GM23338 (cell line): ENCODE results near the gene HYAL1. TPM values are rescaled to one million over a fixed set of nuclear protein-coding genes. Genes with fewer than 3 reads are reported as not detected.

ENCODE experiments used
- ATAC-seq: fragments of 200-7000 bp; cut with Tn5 transposase; 3 replicates; pipeline ENCODE4 v1.9.1; 2020
- DNase-seq: peaks from one replicate; pipeline ENCODE4 v3.0.0-alpha.2; 2015; ENCODE audit warnings: low spot score
- H2AFZ ChIP-seq: fragments of 200-600 bp; sonication (generic); 2 replicates; pipeline ENCODE4 v1.8.0; 2016; ENCODE audit warnings: antibody characterized with exemption, mild to moderate bottlenecking, moderate library complexity
- H3F3A ChIP-seq: fragments of 200-600 bp; sonication (generic); replicated peaks from 2 replicates; pipeline ENCODE4 v1.8.0; 2017; ENCODE audit warnings: antibody characterized with exemption, mixed run types, low read depth
- H3K27ac ChIP-seq: fragments of 200-600 bp; sonication (generic); 2 replicates; pipeline ENCODE4 v1.6.1; 2016; ENCODE audit warnings: low read depth
- H3K27me3 ChIP-seq: fragments of 200-600 bp; sonication (generic); 2 replicates; pipeline ENCODE4 v1.8.0; 2016; ENCODE audit warnings: mild to moderate bottlenecking, mixed run types, moderate library complexity; ENCODE audit not compliant: insufficient read depth
- H3K36me3 ChIP-seq: fragments of 200-600 bp; sonication (generic); 2 replicates; pipeline ENCODE4 v1.8.0; 2016; ENCODE audit warnings: mild to moderate bottlenecking; ENCODE audit not compliant: insufficient read depth
- H3K4me1 ChIP-seq: fragments of 200-600 bp; sonication (generic); 2 replicates; pipeline ENCODE4 v1.8.0; 2016; ENCODE audit warnings: mild to moderate bottlenecking, moderate library complexity; ENCODE audit not compliant: insufficient read depth
- H3K4me2 ChIP-seq: fragments of 200-600 bp; sonication (generic); 2 replicates; pipeline ENCODE4 v1.7.1; 2017; ENCODE audit warnings: mixed run types
- H3K4me3 ChIP-seq: fragments of 200-600 bp; sonication (generic); 2 replicates; pipeline ENCODE4 v1.6.1; 2016; ENCODE audit warnings: mixed run types
- H3K79me2 ChIP-seq: fragments of 200-600 bp; sonication (generic); replicated peaks from 2 replicates; pipeline ENCODE4 v1.8.0; 2017; ENCODE audit warnings: mild to moderate bottlenecking; ENCODE audit not compliant: insufficient read depth
- H3K9me2 ChIP-seq: fragments of 200-600 bp; sonication (generic); 2 replicates; pipeline ENCODE4 v1.8.0; 2017; ENCODE audit not compliant: insufficient read depth
- H4K20me1 ChIP-seq: fragments of 200-600 bp; sonication (generic); replicated peaks from 2 replicates; pipeline ENCODE4 v1.8.0; 2017; ENCODE audit warnings: mild to moderate bottlenecking; ENCODE audit not compliant: insufficient read depth
- H3K27ac Mint-ChIP-seq: 2 replicates; pipeline ENCODE4 v1.8.0; 2020; ENCODE audit warnings: inconsistent platforms, mild to moderate bottlenecking, moderate library complexity, mixed read lengths
- H3K27me3 Mint-ChIP-seq: 3 replicates; pipeline ENCODE4 v1.8.0; 2022; ENCODE audit warnings: low read depth, mild to moderate bottlenecking, moderate library complexity, mixed read lengths, inconsistent platforms; ENCODE audit not compliant: insufficient read depth, poor library complexity
- H3K36me3 Mint-ChIP-seq: 3 replicates; pipeline ENCODE4 v1.8.0; 2021; ENCODE audit warnings: low read depth, mild to moderate bottlenecking, inconsistent platforms, moderate library complexity, mixed read lengths
- H3K4me1 Mint-ChIP-seq: 3 replicates; pipeline ENCODE4 v1.8.0; 2020; ENCODE audit warnings: mild to moderate bottlenecking, inconsistent platforms, mixed read lengths
- H3K4me3 Mint-ChIP-seq: 3 replicates; pipeline ENCODE4 v1.8.0; 2021; ENCODE audit warnings: moderate library complexity, mild to moderate bottlenecking, inconsistent platforms, mixed read lengths
- H3K9me3 Mint-ChIP-seq: 3 replicates; pipeline ENCODE4 v1.8.0; 2020; ENCODE audit warnings: moderate library complexity, mild to moderate bottlenecking, inconsistent platforms, mixed read lengths
- CREB1 ChIP-seq: fragments of 250-450 bp; sonication (Bioruptor Pico); IDR thresholded peaks from 2 replicates; pipeline ENCODE4 v1.5.0; 2020; ENCODE audit warnings: low read depth, mild to moderate bottlenecking, moderate library complexity
- EZH2 ChIP-seq: fragments of 200-600 bp; sonication (generic); IDR thresholded peaks from one replicate; pipeline ENCODE4 v1.8.0; 2017; ENCODE audit warnings: antibody characterized with exemption, mild to moderate bottlenecking, low read depth; ENCODE audit not compliant: unreplicated experiment
- EZH2phosphoT487 ChIP-seq: fragments of 200-600 bp; sonication (generic); IDR thresholded peaks from one replicate; pipeline ENCODE4 v1.8.1; 2018; ENCODE audit warnings: antibody characterized with exemption; ENCODE audit not compliant: unreplicated experiment
- JUNB ChIP-seq: IDR thresholded peaks from one replicate; pipeline ENCODE4 v1.6.1; 2016; ENCODE audit warnings: antibody characterized with exemption; ENCODE audit not compliant: unreplicated experiment
- REST ChIP-seq: IDR thresholded peaks from one replicate; pipeline ENCODE4 v1.6.1; 2018; ENCODE audit warnings: antibody characterized with exemption; ENCODE audit not compliant: unreplicated experiment
- ZNF114 ChIP-seq: fragments of 250-450 bp; sonication (Bioruptor Pico); IDR thresholded peaks from 2 replicates; pipeline ENCODE4 v1.5.0; 2020; ENCODE audit warnings: mild to moderate bottlenecking, moderate library complexity
- ZNF331 ChIP-seq: fragments of 250-450 bp; sonication (Bioruptor Pico); IDR thresholded peaks from 2 replicates; pipeline ENCODE4 v1.5.0; 2020; ENCODE audit warnings: low read depth, mild to moderate bottlenecking, moderate library complexity
- polyA plus RNA-seq: library from polyadenylated mRNA; unstranded; fragments of >200 nt; fragmentation: Nextera tagmentation; extraction: Ambion mirVana; gene quantifications from 2 replicates; pipeline ENCODE4 v1.2.1, GENCODE V29; 2016
- total RNA-seq: library from RNA; depleted of rRNA; stranded (reverse); fragments of >200 nt; shearing (Covaris generic); gene quantifications from 2 replicates; pipeline ENCODE4 v1.2.3, GENCODE V29; 2014
- TF ChIP-seq, protein P1 (sequence below), 2 experiments: fragments of 200-600 bp in 1 of 2; sonication (generic) in 1 of 2; conservative IDR thresholded peaks; 2 replicates each; pipeline versions ENCODE4 v1.5.1 to v1.6.1; 2016 to 2017; ENCODE audit warnings: antibody characterized with exemption in 2 of 2, low read depth in 2 of 2, mild to moderate bottlenecking in 2 of 2, moderate library complexity in 1 of 2
- TF ChIP-seq, protein P2 (sequence below): IDR thresholded peaks from 2 replicates; pipeline ENCODE4 v1.6.1; 2016; ENCODE audit warnings: antibody characterized with exemption

HYAL1 gene
- total and polyA plus RNA-seq, 2 experiments from 2014 or later = 2.1 to 5.0 TPM

GRCh38 chr3:50289130-50289529 lies 14.2 kb downstream of the HYAL1 start:
- no peak overlapping the region for H3K4me3 ChIP-seq
- peaks cover 5% of the 10 kb centered on the region for H3K4me1 ChIP-seq
- no peaks in the 10 kb centered on the region; the same call in 1 of the 2 replicates for H4K20me1 ChIP-seq
- ATAC-seq = no peak
- H3K27ac Mint-ChIP-seq = no peak overlapping the region
- H3K36me3 Mint-ChIP-seq = peaks cover 47% of the 10 kb centered on the region
- H3K27me3 Mint-ChIP-seq = peaks cover 8% of the 10 kb centered on the region
- H3K4me1 Mint-ChIP-seq = peaks cover 11% of the 10 kb centered on the region
- H3K36me3 ChIP-seq = peaks cover 11% of the 10 kb centered on the region
- H3K27ac ChIP-seq = no peak overlapping the region
- no peak for DNase-seq
- H3K27me3 ChIP-seq = no peaks in the 10 kb centered on the region
- no peaks in the 10 kb centered on the region for H3K9me3 Mint-ChIP-seq
- peaks cover 17% of the 10 kb centered on the region for H3K79me2 ChIP-seq
- TF ChIP-seq CREB1 (CRISPR knock-in tag) = no peak
- no peak for TF ChIP-seq REST
- TF ChIP-seq JUNB = no peak
- TF ChIP-seq EZH2phosphoT487 = no peak
- TF ChIP-seq EZH2 = no peak
- TF ChIP-seq, protein P1, sequence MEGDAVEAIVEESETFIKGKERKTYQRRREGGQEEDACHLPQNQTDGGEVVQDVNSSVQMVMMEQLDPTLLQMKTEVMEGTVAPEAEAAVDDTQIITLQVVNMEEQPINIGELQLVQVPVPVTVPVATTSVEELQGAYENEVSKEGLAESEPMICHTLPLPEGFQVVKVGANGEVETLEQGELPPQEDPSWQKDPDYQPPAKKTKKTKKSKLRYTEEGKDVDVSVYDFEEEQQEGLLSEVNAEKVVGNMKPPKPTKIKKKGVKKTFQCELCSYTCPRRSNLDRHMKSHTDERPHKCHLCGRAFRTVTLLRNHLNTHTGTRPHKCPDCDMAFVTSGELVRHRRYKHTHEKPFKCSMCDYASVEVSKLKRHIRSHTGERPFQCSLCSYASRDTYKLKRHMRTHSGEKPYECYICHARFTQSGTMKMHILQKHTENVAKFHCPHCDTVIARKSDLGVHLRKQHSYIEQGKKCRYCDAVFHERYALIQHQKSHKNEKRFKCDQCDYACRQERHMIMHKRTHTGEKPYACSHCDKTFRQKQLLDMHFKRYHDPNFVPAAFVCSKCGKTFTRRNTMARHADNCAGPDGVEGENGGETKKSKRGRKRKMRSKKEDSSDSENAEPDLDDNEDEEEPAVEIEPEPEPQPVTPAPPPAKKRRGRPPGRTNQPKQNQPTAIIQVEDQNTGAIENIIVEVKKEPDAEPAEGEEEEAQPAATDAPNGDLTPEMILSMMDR (conservative IDR thresholded peaks at IDR 0.05; ENCODE audit: low read depth in 2 of 2) = no peak
- TF ChIP-seq, protein P2, sequence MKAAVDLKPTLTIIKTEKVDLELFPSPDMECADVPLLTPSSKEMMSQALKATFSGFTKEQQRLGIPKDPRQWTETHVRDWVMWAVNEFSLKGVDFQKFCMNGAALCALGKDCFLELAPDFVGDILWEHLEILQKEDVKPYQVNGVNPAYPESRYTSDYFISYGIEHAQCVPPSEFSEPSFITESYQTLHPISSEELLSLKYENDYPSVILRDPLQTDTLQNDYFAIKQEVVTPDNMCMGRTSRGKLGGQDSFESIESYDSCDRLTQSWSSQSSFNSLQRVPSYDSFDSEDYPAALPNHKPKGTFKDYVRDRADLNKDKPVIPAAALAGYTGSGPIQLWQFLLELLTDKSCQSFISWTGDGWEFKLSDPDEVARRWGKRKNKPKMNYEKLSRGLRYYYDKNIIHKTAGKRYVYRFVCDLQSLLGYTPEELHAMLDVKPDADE = no peak
- no peak overlapping the region for H2AFZ ChIP-seq
- H3K9me2 ChIP-seq = no peaks in the 10 kb centered on the region
- no peak overlapping the region for H3K4me2 ChIP-seq
- 0 out of 2 replicates have a peak, but pooled peaks cover 4% of the 10 kb centered on the region for H3F3A ChIP-seq
- no peak overlapping the region for H3K4me3 Mint-ChIP-seq

DNA sequence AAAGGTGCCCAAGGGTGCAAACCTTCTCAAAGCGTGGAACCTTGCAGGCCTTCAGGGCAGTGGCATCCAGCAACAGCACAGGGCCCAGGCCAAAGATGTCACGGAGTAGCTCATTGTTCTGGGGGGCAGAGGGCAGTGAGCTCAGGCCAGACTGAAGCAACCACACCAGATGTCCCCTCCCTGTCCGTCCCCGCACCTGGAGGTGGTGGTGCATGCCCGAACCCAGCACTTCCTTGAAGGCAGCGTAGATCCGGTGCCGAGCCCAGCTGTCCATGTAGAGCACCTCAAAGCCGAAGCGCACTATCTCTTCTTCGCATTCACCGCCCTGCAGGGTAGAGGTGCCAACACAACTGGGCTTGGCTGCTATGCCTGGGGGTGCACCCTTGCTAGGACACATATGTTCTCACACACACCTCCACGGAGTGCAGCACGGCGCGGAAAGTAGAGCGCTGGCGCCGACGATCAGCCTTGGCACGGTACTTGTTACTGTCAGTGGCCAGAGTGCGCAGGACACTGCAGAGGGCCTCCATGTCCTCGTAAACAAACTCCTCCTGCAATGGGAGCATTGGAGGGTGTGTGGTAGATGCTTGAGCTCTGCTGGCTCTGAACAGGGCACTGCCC lies 14.9 kb downstream of the HYAL1 start:
- peaks cover 8% of the 10 kb centered on the region for H3K27me3 Mint-ChIP-seq
- no peak overlapping the region for H3K4me2 ChIP-seq
- TF ChIP-seq ZNF114 (CRISPR knock-in tag) (no peak), ZNF331 (CRISPR knock-in tag) (no peak)

More for the DNA sequence above, 14.9 kb downstream of the HYAL1 start:
- Mint-ChIP-seq H3K27ac (no peak overlapping the region), H3K36me3 (peaks cover 47% of the 10 kb centered on the region), H3K9me3 (no peaks in the 10 kb centered on the region), H3K4me1 (peaks cover 11% of the 10 kb centered on the region), H3K4me3 (no peak overlapping the region)
- Histone ChIP-seq H3K27ac (no peak overlapping the region), H3K36me3 (peaks cover 11% of the 10 kb centered on the region), H3K4me3 (no peak overlapping the region), H3F3A (0 out of 2 replicates have a peak, but pooled peaks cover 4% of the 10 kb centered on the region), H2AFZ (no peak overlapping the region), H3K79me2 (peaks cover 17% of the 10 kb centered on the region), H3K27me3 (no peaks in the 10 kb centered on the region), H4K20me1 (no peaks in the 10 kb centered on the region; the same call in 1 of the 2 replicates), H3K9me2 (no peaks in the 10 kb centered on the region), H3K4me1 (peaks cover 5% of the 10 kb centered on the region)
- DNase-seq = no peak
- no peak for ATAC-seq
